CD1c-positive myeloid dendritic cell (primary cell): ENCODE measurements around the gene C1QTNF7.
A peak's percentile ranks its signal among the peaks of the same experiment; 100 is the strongest.

ENCODE experiments used
- DNase-seq: peaks from one replicate; pipeline ENCODE4 v3.0.0-alpha.2; 2016; ENCODE audit errors: extremely low spot score

C1QTNF7 gene

DNA sequence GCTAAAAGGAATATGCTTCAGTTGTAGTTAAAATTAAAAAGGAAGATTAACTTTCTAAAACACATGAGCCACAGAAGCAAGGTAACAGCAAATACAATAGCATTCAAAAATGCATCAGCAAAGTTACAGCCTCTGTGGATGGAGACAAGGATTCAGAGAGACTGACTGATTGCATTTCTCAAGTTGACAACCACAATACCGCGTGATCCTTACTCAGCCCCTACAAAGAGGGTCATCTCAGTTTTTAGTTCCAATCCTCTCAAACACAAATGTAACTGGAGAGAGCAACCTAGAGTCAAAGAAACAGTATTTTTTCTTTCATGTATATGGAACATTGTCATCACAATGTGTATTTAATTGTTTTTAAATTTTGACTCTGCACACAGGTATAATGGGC lies 14.2 kb upstream of the C1QTNF7 start:
- DNase-seq: no peak

DNA sequence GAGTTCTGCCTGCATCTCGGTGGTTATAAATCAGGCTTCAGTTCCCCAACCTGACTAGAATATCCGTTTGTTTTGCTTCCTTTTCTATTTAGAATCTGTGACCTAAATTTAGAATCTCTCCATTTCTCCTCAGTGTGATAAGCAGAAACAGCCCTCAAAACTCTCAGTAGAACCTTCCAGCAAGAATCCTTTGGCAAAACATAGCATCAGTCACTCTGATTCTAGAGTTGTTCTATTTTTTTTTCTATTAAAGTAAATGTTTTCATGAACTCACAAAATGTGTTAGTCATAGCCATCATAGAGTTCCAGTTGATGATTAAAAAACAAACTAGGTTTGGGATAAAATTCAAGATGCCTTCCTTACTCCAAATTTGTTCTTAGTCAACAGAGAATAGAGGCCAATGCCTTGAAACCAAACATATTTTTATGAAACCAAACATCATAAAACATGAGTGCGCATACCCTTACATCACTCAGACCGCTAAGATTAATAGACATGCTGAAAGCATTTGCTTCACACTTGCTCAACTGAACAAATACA lies 13.2 kb upstream of the C1QTNF7 start:
- DNase-seq: peak; percentile 17

DNA sequence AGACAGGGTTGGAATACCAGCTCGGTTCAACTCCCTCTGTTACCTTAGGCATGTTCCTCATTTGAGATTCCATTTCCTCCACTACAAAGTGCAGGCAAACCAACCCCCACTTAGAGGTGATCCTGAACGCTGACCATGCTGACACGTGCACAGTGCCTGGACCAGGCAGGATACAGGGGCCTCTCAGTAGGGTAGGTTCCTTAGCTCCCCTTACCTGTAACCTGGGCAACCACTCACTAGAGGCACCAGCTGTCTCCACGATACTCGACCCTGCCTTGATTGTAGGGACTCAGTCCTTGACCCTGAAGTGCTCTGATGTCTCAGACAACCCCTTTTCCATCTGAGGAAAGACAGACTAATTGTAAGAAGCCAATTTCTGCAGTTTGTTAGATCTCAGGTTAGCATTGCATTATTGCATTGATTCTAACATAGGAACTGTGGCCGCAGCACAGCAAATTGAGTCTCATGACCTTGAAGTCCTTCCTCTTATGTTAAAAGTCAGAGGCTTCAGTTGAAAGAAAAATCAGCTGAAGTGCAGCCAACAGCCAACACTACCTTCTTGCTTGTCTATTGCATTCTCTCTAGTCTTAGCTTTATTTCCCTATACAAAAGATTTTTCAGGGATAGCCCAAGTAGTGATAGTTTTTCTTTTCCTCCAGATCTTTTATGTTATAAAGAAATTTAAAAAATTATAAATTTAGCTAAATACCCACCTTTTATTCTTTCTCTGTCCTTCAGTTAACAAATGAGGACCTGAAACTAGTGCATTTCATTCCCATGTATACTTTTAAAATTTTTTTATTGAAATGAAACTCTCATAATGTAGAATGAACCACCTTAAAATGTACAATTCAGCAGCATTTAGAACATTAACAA lies 11.2 kb upstream of the C1QTNF7 start:
- DNase-seq: peak; percentile 41

DNA sequence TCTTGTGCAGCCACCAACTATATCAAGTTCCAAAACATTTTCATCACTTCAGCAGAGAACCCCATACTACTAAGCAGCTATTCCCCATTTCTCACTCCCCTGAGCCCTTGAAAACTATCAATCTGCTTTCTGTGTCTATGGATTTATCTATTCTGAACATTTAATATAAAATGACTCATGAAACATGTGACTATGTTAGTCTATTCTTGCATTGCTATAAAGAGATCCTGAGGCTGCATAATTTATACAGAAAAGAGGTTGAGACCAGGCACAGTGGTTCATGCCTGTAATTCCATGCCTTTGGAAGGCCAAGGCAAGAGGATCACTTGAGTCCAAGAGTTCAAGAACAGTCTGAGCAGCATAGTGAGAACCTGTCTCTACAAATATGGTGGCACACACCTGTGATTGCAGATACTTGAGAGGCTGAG lies 10.6 kb upstream of the C1QTNF7 start:
- no peak for DNase-seq

DNA sequence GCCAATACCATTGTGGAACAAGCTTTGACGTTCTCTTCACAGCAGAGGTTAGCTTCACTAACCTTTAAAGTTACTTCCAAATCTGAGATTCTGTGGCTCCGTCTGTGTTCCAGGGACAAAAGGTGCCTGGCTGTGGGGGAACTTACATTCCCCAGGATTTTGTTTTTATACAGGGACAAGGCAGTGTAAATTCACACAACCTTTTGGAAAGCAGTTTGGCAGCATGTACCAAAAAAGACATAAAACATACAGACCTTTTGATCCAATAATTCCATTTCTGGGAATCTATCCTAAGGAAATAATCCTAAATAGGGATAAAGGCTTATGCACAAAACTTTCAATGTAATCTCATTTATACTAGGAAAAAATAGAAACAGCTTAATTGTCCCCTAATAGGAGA lies 8.9 kb upstream of the C1QTNF7 start:
- no peak for DNase-seq

DNA sequence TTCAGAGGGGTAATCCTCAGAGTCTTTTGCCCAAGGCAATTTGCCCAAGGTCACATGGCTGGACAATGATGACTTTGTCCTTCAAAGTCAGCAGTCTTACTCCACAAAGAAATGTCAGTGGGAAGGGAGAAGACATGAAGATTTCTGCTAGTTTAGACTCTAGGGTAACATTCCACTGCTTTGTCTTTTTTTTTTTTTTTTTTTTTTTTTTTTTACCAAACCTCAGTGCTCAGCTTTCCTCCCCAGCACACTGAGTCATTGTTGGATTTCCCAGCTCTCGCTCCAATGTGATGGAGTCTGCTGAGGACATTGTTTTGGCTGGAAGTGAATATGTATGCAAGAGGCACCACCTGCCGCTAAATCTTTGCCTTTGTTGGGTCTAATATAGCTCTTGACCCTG lies 7.2 kb upstream of the C1QTNF7 start:
- DNase-seq: no peak

DNA sequence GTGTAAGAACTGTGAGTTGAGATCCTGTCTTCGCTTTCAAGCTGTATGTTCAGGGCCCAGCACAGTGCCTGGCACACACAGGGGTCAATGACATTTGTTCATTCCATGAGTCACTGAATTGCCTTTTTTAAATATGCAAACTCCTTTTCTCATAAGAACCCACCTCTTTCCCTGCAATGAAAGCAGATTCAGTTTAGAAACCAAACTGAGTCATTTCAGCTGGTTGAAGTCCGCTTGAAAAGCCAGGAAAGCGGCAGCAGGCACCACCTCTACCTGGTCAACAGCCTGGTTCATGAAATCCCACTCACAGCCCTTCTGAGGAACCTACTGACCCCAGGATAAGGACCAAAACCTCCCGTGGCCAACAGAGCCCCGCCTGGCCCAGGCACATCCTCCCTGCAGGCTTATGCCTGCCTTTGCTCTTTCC lies 4.5 kb upstream of the C1QTNF7 start:
- DNase-seq: no peak

DNA sequence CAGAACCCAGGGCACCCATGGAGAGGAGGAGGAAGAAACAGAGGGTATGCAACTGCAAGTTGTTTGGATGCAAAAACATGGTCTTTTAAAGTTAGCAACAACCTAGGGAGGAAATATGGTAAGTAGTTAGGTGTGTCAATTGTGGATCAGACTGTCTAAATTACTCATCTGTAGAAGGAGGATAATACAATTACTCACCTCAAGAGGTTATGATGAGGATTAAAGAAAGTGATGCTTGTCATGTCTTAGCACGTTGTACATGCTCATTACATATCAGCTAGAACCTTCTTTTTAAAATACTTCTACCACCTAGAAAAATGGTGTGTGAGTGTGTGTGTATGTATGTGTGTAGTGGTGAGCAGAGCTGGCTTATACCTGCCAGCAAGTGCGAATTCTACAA lies 2.3 kb upstream of the C1QTNF7 start:
- DNase-seq: no peak

DNA sequence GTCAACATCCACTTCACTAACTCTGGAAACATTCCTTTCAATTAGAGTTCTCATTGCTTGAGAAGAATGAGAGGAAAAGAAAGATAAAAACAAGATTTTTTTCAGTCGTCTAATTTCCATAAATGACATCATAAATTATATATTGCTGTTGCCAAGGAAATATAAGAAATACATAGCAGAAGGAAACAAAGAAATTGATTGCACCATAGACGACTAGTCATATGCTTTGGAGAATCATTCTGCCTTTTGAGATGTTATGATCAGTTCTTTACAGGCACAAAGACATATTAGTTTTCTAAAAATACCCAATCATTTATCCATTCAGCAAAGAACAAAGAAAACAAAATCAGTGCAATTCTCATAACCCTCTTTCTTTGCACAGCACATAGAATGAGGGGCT lies 672 bp upstream of the C1QTNF7 start:
- no peak for DNase-seq

DNA sequence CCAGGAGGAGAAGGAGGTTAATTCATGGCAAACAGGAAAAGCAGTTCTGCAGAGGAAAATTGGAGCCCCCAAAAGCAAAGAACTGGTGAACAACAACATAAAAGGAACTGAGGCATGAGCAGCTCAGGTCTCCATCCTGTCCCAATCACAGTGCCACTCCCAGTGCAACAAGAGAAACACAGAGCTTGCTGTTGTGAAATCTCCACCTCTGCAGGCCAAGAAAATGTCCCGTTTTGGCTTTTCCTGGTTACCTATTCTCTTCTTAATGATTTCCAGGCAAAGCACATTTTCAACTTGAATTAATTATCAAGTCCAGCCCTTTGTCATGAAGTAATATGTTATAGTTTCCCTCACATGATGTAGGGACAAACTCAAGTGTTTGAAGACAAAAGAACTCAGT lies 778 bp downstream of the C1QTNF7 start:
- no peak for DNase-seq

DNA sequence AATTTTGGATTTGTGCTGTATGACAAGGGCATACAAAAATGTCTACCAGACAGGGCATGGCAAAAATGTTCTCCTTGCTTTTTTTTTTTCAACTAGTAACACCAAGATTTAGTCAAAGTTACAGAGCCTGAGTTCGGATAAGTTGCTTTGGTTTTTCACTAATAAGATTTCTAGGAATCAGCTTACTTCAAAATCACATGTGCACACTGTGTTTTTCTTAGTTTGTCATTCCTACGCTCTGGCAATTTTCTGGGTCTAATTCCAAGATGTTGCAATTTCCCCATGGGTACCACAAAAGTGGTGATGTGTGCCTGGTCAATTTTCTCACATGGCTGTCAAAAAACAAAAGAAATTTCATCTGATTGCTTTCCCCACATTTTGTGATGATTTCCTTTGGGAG lies 6.3 kb downstream of the C1QTNF7 start:
- no peak for DNase-seq

DNA sequence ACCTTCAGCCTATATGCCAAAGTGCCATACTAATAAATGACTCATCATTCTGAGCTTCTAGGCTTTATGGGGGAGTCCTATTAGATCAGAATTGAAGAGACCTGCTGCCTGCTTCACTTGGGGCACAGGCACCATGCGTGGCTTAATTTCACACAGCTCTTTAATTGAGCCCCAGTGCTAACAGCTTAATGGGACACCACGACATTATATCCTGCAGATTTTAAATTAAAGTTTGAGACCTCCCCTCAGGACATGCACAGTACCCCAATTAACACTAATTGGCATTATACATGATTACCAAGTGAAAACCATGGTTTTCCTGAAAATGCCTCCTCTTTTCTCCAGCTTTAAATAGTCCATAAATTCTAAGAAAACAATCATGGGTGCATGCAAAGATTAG lies 6.8 kb downstream of the C1QTNF7 start:
- DNase-seq: no peak

DNA sequence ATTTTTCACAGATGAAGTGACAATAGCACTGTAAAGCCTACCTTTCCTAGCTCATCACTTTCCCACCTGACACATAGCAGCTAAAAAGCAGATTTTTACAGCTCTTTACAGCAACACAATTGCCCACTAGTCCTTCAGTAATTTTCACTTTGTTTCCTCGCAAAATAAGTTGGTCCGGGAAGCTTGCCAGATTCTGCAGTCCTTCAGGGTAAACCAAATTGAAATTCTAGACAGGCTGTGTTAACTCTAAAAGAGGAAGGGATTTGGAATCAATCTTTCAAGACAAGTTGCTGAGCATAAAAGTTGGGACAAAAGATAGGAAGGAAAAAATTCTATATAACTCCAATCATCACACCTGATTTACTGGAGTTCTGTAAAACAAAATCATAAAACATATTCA lies 8.7 kb downstream of the C1QTNF7 start:
- DNase-seq: no peak

DNA sequence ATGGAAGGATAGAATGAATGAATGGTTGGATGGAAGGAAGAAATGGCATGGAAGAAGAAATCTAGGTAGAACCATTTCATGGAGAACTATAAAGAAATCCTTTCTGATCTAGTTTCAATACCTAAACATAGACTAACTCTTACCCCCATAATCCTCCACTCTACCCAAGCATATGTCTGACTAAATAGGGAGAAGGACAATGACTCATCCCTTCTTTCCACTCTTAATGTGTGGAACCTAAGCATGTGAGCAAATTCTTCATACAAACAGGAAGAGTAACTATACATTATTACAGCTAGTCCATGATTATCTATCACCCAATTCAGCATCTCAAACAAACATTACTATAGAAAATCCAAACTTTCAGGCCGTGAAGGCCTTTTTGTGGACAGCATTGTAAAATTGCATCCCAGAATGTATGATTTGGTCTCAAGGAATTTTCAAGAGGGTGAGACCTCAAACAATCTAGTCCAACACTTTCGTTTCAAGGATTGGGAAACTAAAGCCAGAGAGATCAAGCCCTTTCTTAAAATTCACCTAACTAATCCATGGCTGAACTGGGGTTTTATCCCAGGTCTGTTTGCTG lies 11.2 kb downstream of the C1QTNF7 start:
- DNase-seq: no peak

DNA sequence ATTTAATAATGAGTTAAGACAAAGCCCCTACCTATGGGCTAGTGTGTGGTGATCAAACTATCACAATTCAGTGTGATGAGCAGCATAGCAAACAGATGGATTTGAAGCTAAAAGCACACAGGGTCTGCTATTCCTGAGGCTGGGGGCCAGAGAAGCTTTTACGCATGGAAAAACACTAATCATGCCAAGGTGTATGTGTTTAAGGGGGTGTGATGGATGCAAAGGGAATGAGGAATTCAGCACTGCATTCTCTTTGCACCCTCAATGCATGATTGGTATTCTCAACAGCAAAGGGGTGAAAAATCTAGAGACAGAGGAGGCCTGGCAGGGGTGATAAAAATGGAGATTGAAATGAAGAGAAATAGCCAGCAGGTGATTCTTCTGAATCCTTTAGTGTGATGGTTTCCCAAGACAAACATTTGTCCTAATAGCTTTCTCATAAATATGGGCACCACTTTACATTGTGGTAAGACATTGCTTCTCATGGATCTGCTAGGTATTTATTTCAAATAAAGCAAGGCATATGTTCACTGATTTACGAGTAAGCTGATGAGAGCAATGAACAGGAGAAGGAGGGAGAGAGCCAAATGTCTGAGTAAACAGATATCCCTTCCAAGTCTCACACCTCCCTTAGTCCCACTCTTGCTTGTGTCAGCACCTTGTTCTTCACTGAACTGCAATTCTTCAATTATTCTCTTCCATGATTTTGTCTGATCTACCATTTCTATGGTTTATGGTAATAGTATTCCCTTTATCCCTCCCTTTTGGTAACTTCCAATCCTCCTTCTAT lies 15.7 kb downstream of the C1QTNF7 start:
- no peak for DNase-seq

DNA sequence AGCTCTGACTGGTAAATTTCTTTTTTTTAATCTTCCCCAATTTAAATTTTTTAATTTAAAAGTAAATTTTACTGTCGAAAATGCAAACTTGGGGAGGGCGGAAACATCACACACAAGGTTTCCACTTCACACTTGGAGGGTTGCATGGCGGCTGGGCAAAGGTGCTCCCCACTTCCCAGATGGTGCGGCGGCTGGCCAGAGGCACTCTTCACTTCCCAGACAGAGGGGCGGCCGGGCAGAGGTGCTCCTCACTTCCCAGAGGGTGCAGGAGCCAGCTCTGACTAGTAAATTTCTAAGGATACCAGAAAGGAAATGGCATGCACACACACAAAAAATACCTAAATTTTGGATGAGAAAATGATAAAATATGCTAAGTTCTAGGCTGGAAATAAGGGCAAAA lies 16.4 kb downstream of the C1QTNF7 start:
- no peak for DNase-seq

DNA sequence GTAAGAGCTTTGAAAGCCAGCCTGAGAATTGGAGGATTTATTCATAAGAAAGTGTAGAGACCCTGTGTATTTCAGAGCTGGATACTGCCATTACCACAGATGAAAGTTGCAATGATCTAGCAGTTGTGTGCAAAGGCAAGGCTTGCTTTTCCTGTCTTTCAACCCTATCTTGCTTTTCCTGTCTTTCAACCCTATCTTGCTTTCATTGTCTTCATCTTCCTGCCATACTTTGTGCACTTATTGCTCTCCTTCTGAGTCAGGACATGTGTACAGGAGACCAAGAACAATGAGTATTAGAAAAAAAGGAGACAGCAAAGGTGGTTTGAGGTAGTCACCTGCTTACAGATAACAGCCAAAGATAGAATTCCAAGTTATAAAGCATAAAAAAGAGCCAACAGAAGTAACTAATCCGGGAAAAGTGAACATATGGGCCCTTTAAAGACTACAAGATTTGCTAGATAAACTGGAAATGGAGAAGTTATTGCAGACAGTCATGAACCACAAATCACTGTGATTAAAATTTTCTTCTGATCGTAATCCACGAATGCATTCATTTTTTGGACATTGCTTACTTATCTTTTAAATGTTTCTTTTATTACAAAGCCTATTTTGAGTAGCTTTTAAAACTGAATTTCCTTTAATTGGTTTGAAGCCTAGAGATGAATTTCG lies 17.2 kb downstream of the C1QTNF7 start:
- no peak for DNase-seq

DNA sequence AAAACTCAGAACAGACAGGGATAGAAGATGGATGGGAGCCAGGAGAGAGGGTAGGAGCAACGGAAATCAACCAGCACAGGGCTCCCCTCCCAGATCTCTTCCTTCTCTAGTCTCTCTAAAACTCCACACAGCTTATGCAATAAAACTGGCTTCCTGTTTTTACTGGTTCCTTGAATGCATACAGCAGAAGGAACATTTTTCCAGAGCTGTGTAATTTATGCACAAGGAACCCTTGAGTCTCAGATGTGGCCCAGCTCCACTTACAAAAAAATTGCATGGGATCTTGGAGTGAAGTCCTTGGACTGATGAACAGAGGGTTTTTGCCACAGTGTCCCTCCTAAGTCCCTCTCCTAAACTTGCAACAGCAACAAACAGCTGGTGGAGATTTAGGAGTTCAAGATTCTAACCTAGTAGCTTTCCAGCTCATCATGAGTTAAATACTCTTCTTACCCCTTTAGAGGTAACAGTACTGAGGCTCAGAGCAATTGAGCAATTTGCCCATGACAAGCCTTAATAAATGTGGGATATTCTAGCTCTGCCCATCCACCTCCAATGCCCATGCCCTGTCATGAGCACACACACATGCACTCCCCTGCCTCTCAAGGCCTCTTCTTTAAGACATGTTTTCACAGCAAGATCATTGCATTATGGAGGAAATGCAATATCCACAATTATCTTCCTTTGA lies 23.5 kb downstream of the C1QTNF7 start:
- peak; percentile 69 for DNase-seq

DNA sequence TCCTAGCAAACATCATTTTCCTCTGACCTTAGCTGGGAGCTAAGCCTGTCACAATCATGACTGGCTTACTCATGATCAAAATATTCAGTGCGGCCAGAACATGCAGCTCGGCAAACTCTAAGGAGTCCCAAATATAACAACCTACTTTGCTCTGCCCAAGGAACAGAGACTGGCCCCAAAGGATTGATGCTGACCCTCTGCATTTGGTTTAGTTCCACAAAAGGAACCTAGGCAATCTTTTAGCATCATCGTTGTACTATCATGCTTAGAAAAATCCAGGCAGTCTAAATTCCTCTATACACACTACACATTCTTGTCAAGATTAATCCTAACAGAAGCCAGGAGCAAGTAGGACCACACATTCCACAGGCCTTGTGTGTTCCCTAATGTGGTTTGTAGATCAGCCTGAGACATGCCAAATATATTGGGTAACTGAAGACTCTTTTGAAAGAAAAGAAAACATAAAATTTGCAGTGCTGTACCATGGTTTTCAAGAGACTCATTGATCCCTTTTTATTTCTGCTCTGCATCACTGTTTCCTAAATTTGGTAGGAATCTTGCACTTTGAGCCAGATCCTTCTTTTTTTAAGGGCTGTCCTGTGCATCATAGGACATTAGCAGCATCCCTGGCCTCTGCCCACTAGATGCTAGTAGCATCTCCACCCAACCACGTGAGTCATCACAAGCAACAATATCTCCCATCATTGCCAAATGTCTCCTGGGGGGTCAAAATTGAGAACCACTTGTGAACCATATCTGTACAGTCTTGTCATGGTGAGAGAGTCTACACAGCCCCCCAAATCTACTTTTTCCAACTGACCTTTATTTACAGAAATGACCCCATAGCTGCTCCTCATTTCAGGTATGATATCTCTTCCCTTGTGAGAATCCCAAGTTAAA lies 24.3 kb downstream of the C1QTNF7 start:
- no peak for DNase-seq

DNA sequence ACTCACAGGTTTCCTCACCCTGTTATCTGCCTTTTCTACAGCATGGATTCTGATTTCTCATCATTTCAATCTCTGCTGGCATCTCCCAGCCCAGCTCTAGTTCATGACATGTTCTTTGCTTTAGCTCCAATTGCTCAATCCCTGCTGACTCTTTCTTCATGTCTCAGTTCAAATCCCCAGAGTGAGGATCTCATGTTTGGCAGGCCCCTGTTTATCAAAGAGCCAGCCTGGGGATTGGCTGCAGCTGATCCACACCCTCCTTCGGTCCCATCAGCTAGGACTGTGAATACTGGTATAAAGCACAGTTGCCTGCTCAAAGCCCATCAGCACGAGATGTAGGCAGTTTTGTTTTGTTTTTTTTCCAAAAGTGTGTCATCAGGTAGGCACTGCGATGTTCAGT lies 27.5 kb downstream of the C1QTNF7 start:
- no peak for DNase-seq
